Renal pelvis (tissue), 4 donors: ENCODE measurements around the gene ANXA6. TPM values are rescaled to one million over a fixed set of nuclear protein-coding genes. Genes with fewer than 3 reads are reported as not detected.

Experiments
- DNase-seq: peaks from one replicate; pipeline ENCODE4 v3.0.0-alpha.2; 2013
- polyA plus RNA-seq, 3 donors: library from polyadenylated mRNA; unstranded; fragments of 120-200 nt; gene quantifications; one replicate each; pipeline ENCODE4 v1.2.1, GENCODE V29; 2013; ENCODE audit not compliant: insufficient read length in 3 of 3

The ANXA6 gene
- polyA plus RNA-seq, 3 donors = 120 to 152 (median 140) TPM

- DNase-seq = no peak
These were observed 51.5 kb downstream of the ANXA6 start for GRCh38 chr5:151106043-151106442.

- no peak for DNase-seq
These were observed 52.0 kb downstream of the ANXA6 start for GRCh38 chr5:151105561-151105960.

DNA sequence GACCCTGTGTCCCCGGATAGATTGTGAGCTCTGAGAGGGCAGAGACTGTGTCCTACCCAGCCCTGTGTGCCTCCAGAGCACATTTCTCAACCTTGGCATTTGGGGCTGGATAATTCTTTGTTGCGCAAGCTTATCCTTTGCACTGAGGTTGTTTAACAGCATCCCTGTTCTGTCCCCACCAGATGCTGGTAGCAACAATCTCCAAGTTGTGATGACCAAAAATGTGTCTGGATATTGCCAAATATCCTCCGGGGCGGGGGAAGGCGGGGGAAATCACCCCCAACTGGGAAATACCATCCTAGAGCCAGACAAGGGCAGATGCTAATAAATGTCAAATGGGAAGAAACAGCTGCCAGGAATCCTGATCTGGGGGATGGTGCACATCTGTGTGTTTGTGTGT lies 52.8 kb downstream of the ANXA6 start:
- no peak for DNase-seq

GRCh38 chr5:151101746-151102145 lies 55.8 kb downstream of the ANXA6 start:
- DNase-seq = no peak

GRCh38 chr5:151101151-151101550 lies 56.4 kb downstream of the ANXA6 start:
- DNase-seq = no peak

GRCh38 chr5:151100681-151101080 lies 56.9 kb downstream of the ANXA6 start:
- no peak for DNase-seq

GRCh38 chr5:151098768-151099121 lies 58.8 kb downstream of the ANXA6 start:
- no peak for DNase-seq

GRCh38 chr5:151097820-151098767 lies 59.5 kb downstream of the ANXA6 start:
- DNase-seq = no peak

DNA sequence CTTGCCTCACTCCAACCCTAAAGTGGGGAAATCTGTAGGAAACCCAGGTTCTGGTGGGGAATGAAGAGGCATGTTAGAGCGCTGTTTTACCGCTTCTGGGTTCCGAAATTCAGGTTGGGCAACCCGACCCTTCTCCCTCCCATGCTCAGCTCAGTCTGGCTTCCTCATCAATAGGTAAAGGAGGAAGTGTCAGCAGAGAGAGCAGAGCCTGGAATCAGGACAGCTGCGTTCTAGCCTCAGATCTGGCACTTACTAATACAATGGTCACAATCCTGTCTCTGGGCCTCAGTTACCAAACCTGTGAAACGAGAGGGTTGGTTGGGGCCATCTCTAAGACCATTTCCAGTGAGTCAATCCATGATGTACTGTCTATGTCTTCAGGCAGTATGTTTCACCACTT lies 60.5 kb downstream of the ANXA6 start:
- DNase-seq = no peak

- DNase-seq = no peak
These were observed 61.6 kb downstream of the ANXA6 start for GRCh38 chr5:151096001-151096373.

- DNase-seq = peak; percentile 30
These were observed 62.1 kb downstream of the ANXA6 start for GRCh38 chr5:151095341-151096000.

- no peak for DNase-seq
These were observed 62.7 kb downstream of the ANXA6 start for GRCh38 chr5:151094852-151095245.

DNA sequence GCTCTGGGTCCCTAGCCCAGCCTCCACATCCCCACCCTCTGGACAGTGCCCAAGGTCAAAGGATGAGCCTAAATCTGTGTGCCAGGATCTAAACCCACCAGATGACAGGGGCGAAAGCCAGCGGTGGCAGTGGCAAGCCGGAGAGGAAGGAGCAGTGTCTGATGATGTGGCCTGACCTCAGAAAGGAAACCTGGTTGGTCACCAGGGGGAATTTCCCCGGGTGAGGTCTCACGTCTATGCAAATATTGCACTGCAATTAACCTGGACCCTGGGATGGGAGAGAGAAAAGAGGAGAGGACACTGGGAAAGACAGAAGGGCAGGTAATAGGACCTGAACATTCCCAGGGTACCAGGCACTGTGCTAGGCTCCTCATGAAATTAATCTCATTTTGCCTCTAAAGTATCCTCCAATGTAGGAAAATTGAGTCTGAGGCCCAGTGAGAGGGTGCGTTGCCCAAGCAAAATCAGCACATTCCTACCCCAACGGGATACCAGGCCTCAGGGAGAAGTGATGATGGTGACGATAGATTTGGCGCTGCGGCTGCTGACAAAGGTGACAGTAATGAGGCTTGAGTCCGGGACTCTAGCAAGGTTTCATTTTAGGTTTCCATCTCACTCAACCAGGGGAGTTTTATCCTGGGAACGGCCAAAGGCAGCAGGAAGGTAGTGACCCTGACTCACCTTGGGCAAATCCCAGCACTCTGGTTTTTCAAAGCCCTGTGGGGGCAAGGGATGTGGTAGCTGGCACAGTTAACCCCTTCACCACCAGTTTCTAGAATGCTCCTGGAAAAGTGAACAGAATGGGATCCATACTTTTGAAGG lies 63.3 kb downstream of the ANXA6 start:
- DNase-seq = no peak

DNA sequence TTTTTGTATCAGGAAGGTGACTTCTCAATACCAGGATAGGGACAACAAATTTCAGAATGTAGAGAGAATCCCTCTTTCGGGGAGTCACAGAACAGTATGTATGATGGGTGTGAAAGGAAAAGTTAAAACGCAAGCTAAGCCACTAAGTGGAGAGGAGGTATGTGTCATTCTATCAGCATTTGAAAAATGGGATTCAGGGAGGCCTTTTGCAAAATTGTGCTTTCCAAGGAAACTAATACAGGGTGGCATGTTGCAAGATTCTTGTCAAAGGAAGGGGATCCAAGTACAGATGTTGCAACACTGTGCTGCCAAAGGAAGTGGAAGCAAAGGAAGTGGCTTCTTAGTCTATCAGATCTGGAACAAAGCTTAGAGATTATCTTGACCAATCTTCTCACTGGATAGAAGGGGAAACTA lies 64.1 kb downstream of the ANXA6 start:
- DNase-seq = no peak

DNA sequence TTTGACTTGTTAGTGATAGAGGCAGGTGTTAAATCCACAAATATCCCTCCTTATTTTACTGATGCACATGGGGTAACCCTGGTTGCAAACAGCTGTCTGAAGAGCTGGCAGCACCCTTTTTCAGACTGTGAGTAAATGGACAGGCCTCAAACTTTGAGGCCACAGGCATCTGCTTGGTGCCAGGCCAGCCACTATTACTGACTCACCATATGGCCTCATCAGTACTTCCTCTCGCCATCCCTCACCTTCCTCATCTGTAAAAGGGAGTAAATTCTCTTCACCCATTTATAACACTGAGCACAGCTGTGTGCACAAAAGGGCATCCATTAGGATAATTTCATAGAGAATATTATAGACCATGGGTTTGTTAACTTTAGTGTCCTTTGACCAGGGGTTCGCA lies 64.8 kb downstream of the ANXA6 start:
- DNase-seq = no peak

DNA sequence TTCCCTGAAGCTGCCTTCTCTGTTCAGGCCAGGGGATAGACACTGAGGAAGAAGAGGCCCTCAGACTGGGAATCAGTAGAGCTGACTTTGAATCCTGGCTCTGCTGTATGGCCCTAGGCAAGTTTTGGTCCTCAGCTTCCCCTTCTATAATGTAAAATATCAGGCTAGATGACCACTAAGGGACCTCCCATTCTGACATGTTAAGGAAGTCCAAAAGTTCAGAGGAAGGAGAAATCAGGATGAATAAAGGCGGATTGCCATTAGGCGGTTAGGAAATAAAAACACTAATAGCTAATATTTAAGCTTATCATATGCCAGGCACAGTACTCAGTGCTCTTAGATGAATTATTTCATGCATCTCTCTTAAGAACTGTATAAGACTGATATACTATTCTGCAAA lies 67.9 kb downstream of the ANXA6 start:
- no peak for DNase-seq

- no peak for DNase-seq
These were observed 68.6 kb downstream of the ANXA6 start for GRCh38 chr5:151088986-151089385.

- no peak for DNase-seq
These were observed 70.1 kb downstream of the ANXA6 start for GRCh38 chr5:151087486-151087885.

- DNase-seq = no peak
These were observed 70.6 kb downstream of the ANXA6 start for GRCh38 chr5:151086905-151087360.

DNA sequence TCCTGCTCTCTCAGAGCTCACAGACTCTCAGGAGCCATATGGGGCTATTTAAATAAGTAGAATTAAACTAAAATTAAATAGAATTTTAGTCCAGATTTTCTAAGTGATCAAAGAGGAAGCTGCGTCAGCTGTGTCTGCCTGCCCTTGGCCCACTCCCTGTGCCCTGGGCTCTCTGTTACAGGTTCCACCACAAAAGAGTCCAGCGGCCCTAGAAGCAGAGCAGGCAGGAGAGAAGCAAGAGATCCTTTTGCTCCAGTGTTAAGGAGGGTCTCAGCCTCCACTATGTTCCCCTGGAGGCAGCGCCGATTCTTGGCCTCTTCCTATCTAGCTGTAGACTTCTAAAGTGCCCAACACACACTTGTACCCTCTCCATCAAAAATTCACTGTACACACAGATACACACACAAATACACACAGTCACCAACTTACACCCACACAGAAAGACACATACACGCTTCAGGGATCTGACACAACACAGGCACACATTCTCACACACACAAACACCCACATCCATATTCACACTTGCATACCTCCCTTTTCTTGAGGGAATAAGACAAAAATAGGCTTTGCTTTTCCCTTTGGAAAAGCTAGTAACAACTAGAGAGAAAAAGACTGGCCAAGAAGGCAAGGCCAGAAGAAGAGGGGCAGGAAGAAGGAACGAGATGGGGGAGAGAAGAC lies 71.2 kb downstream of the ANXA6 start:
- no peak for DNase-seq

DNA sequence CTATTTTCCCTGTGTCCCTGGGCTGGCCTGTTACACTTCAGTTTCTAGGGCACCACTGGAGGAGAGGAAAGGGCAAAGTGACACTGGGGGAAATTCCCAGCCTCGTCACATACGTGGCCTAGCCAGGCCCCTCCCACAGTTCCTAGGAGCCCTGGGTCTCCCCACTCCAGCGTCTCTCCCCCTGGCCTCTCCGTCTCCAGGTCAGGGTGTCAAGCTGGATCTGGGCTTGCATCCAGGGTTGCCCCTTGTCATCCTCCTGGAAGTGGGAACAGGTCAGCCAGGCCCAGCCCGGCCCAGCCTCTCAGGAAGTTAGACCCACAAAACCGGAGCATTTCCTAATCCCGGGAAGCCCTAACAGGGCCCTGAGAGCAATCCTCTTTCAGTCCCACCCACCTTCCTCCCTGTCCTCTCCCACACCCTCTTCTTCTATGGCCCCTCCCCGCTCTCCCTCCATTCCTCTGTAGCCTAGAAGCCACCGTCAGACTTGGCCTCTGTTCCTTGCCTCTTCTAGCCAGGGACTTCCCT lies 72.0 kb downstream of the ANXA6 start:
- DNase-seq = no peak

DNA sequence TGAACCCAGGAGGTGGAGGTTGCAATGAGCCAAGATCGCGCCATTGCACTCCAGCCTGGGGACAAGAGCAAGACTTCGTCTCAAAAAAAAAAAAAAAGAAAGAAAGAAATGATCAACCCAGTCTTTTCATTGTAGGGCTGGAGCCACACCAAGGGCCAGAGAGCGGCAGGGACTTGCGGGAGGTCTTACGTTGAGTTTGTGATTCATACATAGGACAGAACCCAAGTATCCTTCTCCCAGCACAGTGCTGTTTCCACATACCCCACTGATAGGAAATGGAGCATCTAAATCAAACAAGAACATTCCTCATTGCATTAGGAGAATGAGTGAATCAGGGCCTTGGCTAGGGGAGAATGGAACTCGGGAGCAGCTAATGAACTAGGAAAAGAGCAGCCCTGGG lies 73.2 kb downstream of the ANXA6 start:
- DNase-seq = no peak
